DND-41 (cell line): ENCODE data around the gene TBC1D8.

Experiments
- ATAC-seq: fragments of 200-7000 bp; cut with Tn5 transposase; 3 replicates; pipeline ENCODE4 v1.9.1; 2021; ENCODE audit warnings: low read depth; ENCODE audit not compliant: insufficient read depth
- DNase-seq: peaks from one replicate; pipeline ENCODE4 v3.0.0-alpha.2; 2020
- H2AFZ ChIP-seq: 2 replicates; pipeline ENCODE4 v1.6.0; 2012; ENCODE audit warnings: low read depth, low read length
- H3K27ac ChIP-seq: 2 replicates; pipeline ENCODE4 v1.5.1; 2012; ENCODE audit warnings: low read length, inconsistent platforms
- H3K27me3 ChIP-seq: fragments of 200-600 bp; sonication (generic); 2 replicates; pipeline ENCODE4 v1.6.0; 2012; ENCODE audit warnings: low read length, mild to moderate bottlenecking, inconsistent platforms; ENCODE audit not compliant: insufficient read depth, poor library complexity
- H3K36me3 ChIP-seq: 2 replicates; pipeline ENCODE4 v1.5.1; 2012; ENCODE audit warnings: low read length, inconsistent platforms; ENCODE audit not compliant: insufficient read depth
- H3K4me1 ChIP-seq: 2 replicates; pipeline ENCODE4 v1.5.1; 2012; ENCODE audit warnings: mild to moderate bottlenecking, low read length; ENCODE audit not compliant: insufficient read depth
- H3K4me2 ChIP-seq: 2 replicates; pipeline ENCODE4 v1.6.0; 2012; ENCODE audit warnings: mild to moderate bottlenecking, moderate library complexity, low read length, inconsistent platforms; ENCODE audit not compliant: insufficient read depth
- H3K4me3 ChIP-seq, 2 experiments: fragments of 200-600 bp in 1 of 2; shearing (Covaris generic) in 1 of 2; 2 replicates each; pipeline ENCODE4 v1.5.1; 2012 to 2016; ENCODE audit warnings: inconsistent platforms in 2 of 2, low read length in 2 of 2, mild to moderate bottlenecking in 2 of 2, low read depth in 1 of 2, moderate library complexity in 1 of 2
- H3K79me2 ChIP-seq: 2 replicates; pipeline ENCODE4 v1.6.0; 2012; ENCODE audit warnings: low read length, inconsistent platforms; ENCODE audit not compliant: insufficient read depth
- H3K9ac ChIP-seq: 2 replicates; pipeline ENCODE4 v1.6.0; 2012; ENCODE audit warnings: low read depth, mild to moderate bottlenecking, inconsistent platforms, low read length, moderate library complexity
- H3K9me3 ChIP-seq: 2 replicates; pipeline ENCODE4 v1.5.1; 2012; ENCODE audit warnings: low read length, moderate library complexity, mild to moderate bottlenecking, inconsistent platforms; ENCODE audit not compliant: insufficient read depth, severe bottlenecking
- H4K20me1 ChIP-seq: 2 replicates; pipeline ENCODE4 v1.6.0; 2012; ENCODE audit warnings: low read length; ENCODE audit not compliant: insufficient read depth
- CTCF ChIP-seq: IDR thresholded peaks from 2 replicates; pipeline ENCODE4 v1.5.1; 2012; ENCODE audit warnings: borderline replicate concordance, low read length, moderate library complexity, mild to moderate bottlenecking; ENCODE audit not compliant: poor library complexity, severe bottlenecking; ENCODE audit errors: extremely low read depth
- EZH2 ChIP-seq: IDR thresholded peaks from 3 replicates; pipeline ENCODE4 v1.6.1; 2012; ENCODE audit warnings: borderline replicate concordance, low read depth, mild to moderate bottlenecking, moderate library complexity, low read length, inconsistent platforms; ENCODE audit not compliant: severe bottlenecking

The TBC1D8 gene

GRCh38 chr2:100972452-100972851, 178.7 kb downstream of the TBC1D8 start:
- Histone ChIP-seq H3K4me1 (no peaks in the 10 kb centered on the region), H2AFZ (no peak overlapping the region), H3K4me3 (no peak overlapping the region), H3K4me2 (no peak overlapping the region), H3K27me3 (no peaks in the 10 kb centered on the region), H3K9ac (no peak overlapping the region), H4K20me1 (no peaks in the 10 kb centered on the region), H3K27ac (no peak overlapping the region), H3K79me2 (no peaks in the 10 kb centered on the region), H3K9me3 (no peaks in the 10 kb centered on the region), H3K36me3 (0 out of 2 replicates have a peak, but pooled peaks cover 4% of the 10 kb centered on the region)
- DNase-seq (no peak), ATAC-seq (no peak)
- no peak for TF ChIP-seq CTCF
- TF ChIP-seq EZH2: no peak

DNA sequence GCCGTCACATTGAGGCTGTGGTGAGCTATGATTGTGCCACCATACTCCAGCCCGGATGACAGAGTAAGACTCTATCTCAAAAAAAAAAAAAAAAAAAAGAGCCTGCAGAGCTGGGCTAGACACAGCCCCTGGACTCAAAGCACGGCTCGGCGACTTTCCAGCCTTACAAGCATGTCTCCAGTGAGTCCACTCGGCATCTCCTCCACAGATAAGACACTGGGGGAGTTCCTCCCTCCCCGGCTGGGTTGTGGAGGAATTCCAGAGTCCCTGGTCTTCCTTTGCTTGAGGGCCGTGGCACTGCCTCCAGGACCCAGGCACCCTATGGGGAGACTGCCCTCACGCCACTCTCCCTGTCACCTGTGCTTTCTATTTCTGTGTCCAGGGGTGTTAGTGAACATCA, 180.0 kb downstream of the TBC1D8 start:
- no peaks in the 10 kb centered on the region for H3K9me3 ChIP-seq
- H3K27me3 ChIP-seq: no peaks in the 10 kb centered on the region
- no peak for DNase-seq
- no peak overlapping the region for H3K4me2 ChIP-seq
- H3K9ac ChIP-seq: no peak overlapping the region
- H4K20me1 ChIP-seq: no peaks in the 10 kb centered on the region
- TF ChIP-seq CTCF (no peak), EZH2 (no peak)
- H3K4me1 ChIP-seq: no peaks in the 10 kb centered on the region
- no peaks in the 10 kb centered on the region for H3K79me2 ChIP-seq
- H3K27ac ChIP-seq: no peak overlapping the region
- ATAC-seq: no peak
- H3K4me3 ChIP-seq: no peak overlapping the region
- no peak overlapping the region for H2AFZ ChIP-seq
- H3K36me3 ChIP-seq: 0 out of 2 replicates have a peak, but pooled peaks cover 4% of the 10 kb centered on the region

- TF ChIP-seq EZH2 (no peak), CTCF (no peak)
- Histone ChIP-seq H4K20me1 (no peaks in the 10 kb centered on the region), H3K4me1 (no peaks in the 10 kb centered on the region), H2AFZ (no peak overlapping the region), H3K9me3 (no peaks in the 10 kb centered on the region), H3K4me3 (no peak overlapping the region), H3K79me2 (no peaks in the 10 kb centered on the region), H3K4me2 (no peak overlapping the region), H3K27me3 (no peaks in the 10 kb centered on the region), H3K27ac (no peak overlapping the region), H3K36me3 (0 out of 2 replicates have a peak, but pooled peaks cover 4% of the 10 kb centered on the region), H3K9ac (no peak overlapping the region)
- ATAC-seq (no peak), DNase-seq (no peak)
Measured at GRCh38 chr2:100969998-100970397, 181.2 kb downstream of the TBC1D8 start.
